KMS-11 (cell line): ENCODE measurements around the gene AEBP1.

ENCODE experiments used
- H2AFZ ChIP-seq: fragments of 200-600 bp; sonication (generic); 2 replicates; pipeline ENCODE4 v1.6.1; 2016; ENCODE audit warnings: antibody characterized with exemption, mixed run types, low read depth
- H3K27ac ChIP-seq: fragments of 200-600 bp; sonication (generic); 2 replicates; pipeline ENCODE4 v1.6.1; 2016; ENCODE audit warnings: mild to moderate bottlenecking, mixed run types
- H3K27me3 ChIP-seq: fragments of 200-600 bp; sonication (generic); 2 replicates; pipeline ENCODE4 v1.6.1; 2017; ENCODE audit warnings: mild to moderate bottlenecking, low read depth, mixed run types, moderate library complexity; ENCODE audit not compliant: insufficient read depth
- H3K36me3 ChIP-seq: fragments of 200-600 bp; sonication (generic); 2 replicates; pipeline ENCODE4 v1.6.1; 2017; ENCODE audit warnings: mild to moderate bottlenecking, mixed run types; ENCODE audit not compliant: insufficient read depth
- H3K4me1 ChIP-seq: fragments of 200-600 bp; sonication (generic); 2 replicates; pipeline ENCODE4 v1.6.1; 2016; ENCODE audit warnings: mild to moderate bottlenecking, low read depth, mixed run types; ENCODE audit not compliant: poor library complexity, severe bottlenecking
- H3K4me2 ChIP-seq: fragments of 200-600 bp; sonication (generic); 2 replicates; pipeline ENCODE4 v1.7.0; 2016; ENCODE audit warnings: mild to moderate bottlenecking, mixed run types
- H3K4me3 ChIP-seq: fragments of 200-600 bp; sonication (generic); IDR thresholded peaks from 2 replicates; pipeline ENCODE4 v1.6.1; 2017; ENCODE audit warnings: low read depth, low read length, mixed read lengths; ENCODE audit not compliant: insufficient read depth
- H3K79me2 ChIP-seq: fragments of 200-600 bp; sonication (generic); 2 replicates; pipeline ENCODE4 v1.6.1; 2016; ENCODE audit warnings: low read depth, mixed run types; ENCODE audit not compliant: insufficient read depth
- H3K9ac ChIP-seq: fragments of 200-600 bp; sonication (generic); 2 replicates; pipeline ENCODE4 v1.6.1; 2016; ENCODE audit warnings: mild to moderate bottlenecking, mixed run types
- H4K20me1 ChIP-seq: fragments of 200-600 bp; sonication (generic); 2 replicates; pipeline ENCODE4 v1.6.1; 2016; ENCODE audit warnings: mild to moderate bottlenecking, mixed run types; ENCODE audit not compliant: insufficient read depth
- CTCF ChIP-seq: fragments of 200-600 bp; sonication (generic); conservative IDR thresholded peaks from 2 replicates; pipeline ENCODE4 v1.6.1; 2017; ENCODE audit warnings: low read depth, mild to moderate bottlenecking, antibody characterized with exemption, low read length, moderate library complexity, mixed read lengths

Gene AEBP1

GRCh38 chr7:44141221-44141850, 37.2 kb downstream of the AEBP1 start, which contains the start of gene MYL7:
TSS of gene MYL7 (minus strand) at chr7:44141332. CDS start at chr7:44141305, 27 bp downstream.
- no peak within 1 kb of the TSS for H2AFZ ChIP-seq

GRCh38 chr7:44142028-44142427, 37.9 kb downstream of the AEBP1 start:
- Histone ChIP-seq H3K4me1 (no peaks in the 10 kb centered on the region), H3K27me3 (no peaks in the 10 kb centered on the region), H3K4me2 (no peak overlapping the region), H4K20me1 (no peaks in the 10 kb centered on the region), H2AFZ (no peak overlapping the region), H3K9ac (no peak overlapping the region), H3K36me3 (no peaks in the 10 kb centered on the region), H3K79me2 (no peaks in the 10 kb centered on the region), H3K4me3 (no peak overlapping the region), H3K27ac (no peak overlapping the region)
- TF ChIP-seq CTCF = no peak

More at GRCh38 chr7:44141221-44141850, 37.2 kb downstream of the AEBP1 start, which contains the start of gene MYL7:
- no peaks in the 10 kb centered on the region for H3K27me3 ChIP-seq
- H3K27ac ChIP-seq = no peak within 1 kb of the TSS
- no peak for TF ChIP-seq CTCF
- no peaks in the 10 kb centered on the region for H4K20me1 ChIP-seq
- H3K36me3 ChIP-seq = no peaks in the 10 kb centered on the region
- no peaks in the 10 kb centered on the region for H3K4me1 ChIP-seq
- H3K4me2 ChIP-seq = no peak within 1 kb of the TSS
- H3K9ac ChIP-seq = no peak within 1 kb of the TSS
- H3K79me2 ChIP-seq = no peaks in the 10 kb centered on the region
- no peak within 1 kb of the TSS for H3K4me3 ChIP-seq

GRCh38 chr7:44143646-44144250, 39.6 kb downstream of the AEBP1 start:
- H3K4me3 ChIP-seq = no peak overlapping the region
- no peak overlapping the region for H3K27ac ChIP-seq
- H2AFZ ChIP-seq = no peak overlapping the region
- H4K20me1 ChIP-seq = no peaks in the 10 kb centered on the region
- no peaks in the 10 kb centered on the region for H3K4me1 ChIP-seq
- H3K79me2 ChIP-seq = no peaks in the 10 kb centered on the region
- no peak overlapping the region for H3K4me2 ChIP-seq
- no peaks in the 10 kb centered on the region for H3K27me3 ChIP-seq
- no peak overlapping the region for H3K9ac ChIP-seq
- no peaks in the 10 kb centered on the region for H3K36me3 ChIP-seq
- no peak for TF ChIP-seq CTCF

GRCh38 chr7:44144426-44144967, 40.4 kb downstream of the AEBP1 start:
- H3K79me2 ChIP-seq = no peaks in the 10 kb centered on the region
- H3K4me2 ChIP-seq = no peak overlapping the region
- H3K36me3 ChIP-seq = no peaks in the 10 kb centered on the region
- H3K4me3 ChIP-seq = no peak overlapping the region
- no peaks in the 10 kb centered on the region for H4K20me1 ChIP-seq
- no peak for TF ChIP-seq CTCF
- H3K4me1 ChIP-seq = no peaks in the 10 kb centered on the region
- no peak overlapping the region for H3K27ac ChIP-seq
- no peaks in the 10 kb centered on the region for H3K27me3 ChIP-seq
- no peak overlapping the region for H3K9ac ChIP-seq
- no peak overlapping the region for H2AFZ ChIP-seq
